ENCODE data around the gene SCN5A.

Gene SCN5A

DNA sequence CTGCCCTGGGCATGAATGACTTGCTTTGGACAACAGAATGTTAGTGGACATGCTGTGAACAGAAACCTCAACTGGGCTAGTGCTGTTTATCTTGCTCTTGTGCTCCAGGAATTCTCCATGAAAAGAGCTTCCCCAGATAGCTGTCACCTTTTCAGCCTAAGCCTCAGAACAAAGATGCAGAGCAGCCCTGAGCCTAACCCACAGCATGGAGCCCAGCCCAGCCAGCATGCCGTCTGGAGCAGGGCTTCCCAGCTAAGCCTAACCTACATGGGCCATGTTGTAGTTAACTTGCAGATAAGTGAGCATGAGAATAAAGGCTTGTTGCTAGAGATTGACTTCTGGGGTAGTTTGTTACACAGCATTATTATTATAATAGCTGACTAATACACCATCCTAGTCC, 48.9 kb downstream of the SCN5A start:
- no peak for DNase-seq (ENCODE audit: low read depth in 3 of 3)

DNA sequence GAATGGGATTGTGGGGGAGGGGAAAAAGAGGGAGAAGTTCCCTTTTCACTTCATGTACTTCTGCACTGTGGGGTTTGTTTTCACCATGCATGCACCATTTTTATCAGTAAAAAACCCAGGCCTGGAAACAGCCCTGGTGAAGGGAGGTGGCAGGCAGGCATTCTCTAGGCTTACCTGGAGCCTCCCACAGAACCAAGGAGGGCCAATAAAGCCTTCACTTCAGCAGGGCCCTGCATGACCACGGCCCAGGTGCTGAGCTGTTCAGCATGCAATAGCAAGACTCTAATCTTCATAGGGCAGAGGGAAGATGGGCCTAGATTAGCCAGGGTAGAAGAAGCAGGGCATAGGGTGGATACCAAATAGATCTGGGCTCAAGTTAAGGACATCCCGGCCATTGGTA, 49.6 kb downstream of the SCN5A start:
- no peak for DNase-seq (ENCODE audit: low read depth in 3 of 3)

DNA sequence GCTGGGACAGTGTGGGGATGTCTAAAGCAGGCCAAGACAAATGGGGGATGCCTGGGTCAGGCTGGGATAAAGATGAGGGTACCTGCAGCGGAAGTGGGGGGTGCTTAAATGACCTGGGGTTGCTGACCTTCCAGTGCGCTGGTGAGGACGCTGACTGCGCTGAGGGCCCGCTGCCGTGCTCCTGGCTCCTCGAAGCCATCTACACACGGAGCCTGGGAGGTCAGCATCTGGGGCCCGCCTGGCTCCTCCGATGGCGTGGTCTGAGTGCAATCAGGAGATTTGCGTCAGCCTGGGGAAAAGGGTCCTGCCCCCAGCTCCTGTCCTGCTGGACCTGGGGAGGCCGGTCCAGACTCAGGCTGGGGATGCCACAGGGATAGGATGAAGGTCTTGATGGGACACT, 50.7 kb downstream of the SCN5A start:
- no peak for DNase-seq (ENCODE audit: low read depth in 3 of 3)

DNA sequence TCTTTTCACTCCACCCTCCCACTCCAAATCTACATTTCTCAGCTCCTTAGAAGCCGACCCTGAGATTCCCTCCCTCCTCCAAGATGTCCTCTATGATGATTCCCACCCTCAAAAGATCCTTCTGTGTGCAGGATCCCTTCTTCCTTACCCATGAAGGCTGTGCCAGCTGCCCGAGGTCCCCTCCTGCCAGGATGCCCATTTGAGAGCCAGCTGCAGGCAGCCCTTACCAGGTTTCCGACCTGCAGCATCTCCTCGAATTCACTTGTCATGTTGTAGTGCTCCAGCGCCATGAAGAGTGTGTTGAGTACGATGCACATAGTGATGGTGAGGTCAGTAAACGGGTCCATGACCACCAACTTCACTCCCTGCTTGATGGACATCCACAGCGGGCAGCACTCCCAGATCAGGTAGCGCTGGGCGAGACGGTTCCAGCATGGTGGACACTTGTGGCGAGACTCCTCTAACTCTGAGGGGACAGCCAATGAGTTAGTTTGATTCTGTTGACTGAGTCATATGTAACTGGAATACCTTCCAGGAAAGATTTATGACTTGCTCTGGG, 51.9 kb downstream of the SCN5A start:
- DNase-seq (ENCODE audit: low read depth in 3 of 3) = no peak

DNA sequence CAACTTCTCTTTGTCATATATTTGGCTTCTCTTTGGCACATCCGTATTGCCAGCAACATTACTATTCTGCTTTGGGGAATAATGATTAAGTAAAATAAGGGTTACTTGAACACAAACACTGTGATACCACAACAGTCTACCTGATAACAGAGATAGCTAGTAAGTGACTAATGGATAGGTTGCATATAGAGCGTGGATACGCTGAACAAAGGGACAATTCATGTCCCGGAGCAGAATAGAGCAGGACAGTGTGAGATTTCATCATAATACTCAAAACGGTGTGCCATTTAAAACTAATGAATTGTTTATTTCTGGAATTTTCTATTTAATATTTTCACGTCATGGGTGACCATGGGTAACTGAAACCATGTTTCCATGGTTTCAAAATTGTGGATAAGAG, 54.1 kb downstream of the SCN5A start:
- no peak for DNase-seq (ENCODE audit: low read depth in 3 of 3)

DNA sequence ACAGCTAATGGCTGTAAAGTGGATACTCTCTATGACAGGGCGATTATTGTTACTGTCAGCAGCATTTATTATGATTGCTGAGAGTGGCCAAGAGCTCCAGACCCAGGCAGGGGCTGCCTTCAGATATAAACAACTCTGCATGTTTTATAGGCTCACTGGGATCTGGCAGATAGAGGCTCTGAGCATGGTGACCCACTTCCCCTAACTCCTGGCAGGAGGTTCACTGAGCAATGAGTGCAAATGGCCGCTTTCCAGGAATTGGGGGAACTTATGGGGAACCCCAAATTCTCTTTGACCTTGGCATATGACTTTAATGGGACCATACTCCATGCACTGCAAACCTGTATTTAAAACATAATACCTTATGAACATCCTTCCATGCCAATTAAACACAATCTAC, 59.0 kb downstream of the SCN5A start:
- DNase-seq (ENCODE audit: low read depth in 3 of 3) = no peak

DNA sequence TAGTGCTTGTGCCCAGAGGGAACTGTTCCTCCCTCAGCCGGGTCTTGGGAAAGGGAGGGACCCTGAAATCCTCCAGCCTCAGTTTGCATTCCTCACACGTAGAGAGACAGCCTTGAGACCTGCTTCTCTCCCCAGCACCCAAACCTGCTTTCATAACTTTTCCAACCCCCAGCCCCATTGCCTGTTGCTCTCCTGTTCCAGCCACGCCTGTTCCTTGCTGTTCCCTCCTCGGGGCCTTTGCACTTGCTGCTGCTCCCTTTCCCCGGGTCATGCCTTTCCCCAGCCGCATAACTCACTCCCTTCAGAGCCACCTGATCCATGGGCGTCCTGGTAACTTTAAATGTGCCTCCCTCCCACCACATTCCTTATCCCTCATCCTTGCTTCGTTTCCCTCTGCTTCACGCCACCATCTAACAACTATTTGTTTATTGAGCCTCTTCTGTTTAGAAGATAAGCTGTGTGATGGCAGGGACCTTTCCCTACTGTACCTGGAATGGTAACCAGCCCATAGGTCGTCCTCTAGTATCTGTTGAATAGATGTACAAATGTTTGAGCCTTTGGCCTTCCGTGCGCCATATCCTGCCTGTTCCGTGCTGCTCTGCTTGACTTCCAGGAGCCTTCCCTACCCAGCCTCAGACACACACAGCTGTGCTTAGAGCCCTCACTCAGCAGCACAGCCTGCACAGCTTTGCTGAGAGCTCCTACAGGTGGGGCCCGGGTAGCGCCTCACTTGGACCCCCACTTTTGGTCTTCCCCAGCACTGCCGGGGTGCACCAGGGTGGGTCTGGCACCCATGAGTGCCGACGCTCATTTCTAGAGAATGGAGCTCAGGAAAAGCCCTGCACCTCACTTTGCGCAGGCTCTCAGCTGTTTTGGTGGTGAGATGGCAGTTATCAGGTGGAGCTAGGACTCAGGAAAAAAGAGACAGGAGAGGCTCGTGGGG, 60.2 kb downstream of the SCN5A start:
- DNase-seq (ENCODE audit: low read depth in 3 of 3) = no peak

DNA sequence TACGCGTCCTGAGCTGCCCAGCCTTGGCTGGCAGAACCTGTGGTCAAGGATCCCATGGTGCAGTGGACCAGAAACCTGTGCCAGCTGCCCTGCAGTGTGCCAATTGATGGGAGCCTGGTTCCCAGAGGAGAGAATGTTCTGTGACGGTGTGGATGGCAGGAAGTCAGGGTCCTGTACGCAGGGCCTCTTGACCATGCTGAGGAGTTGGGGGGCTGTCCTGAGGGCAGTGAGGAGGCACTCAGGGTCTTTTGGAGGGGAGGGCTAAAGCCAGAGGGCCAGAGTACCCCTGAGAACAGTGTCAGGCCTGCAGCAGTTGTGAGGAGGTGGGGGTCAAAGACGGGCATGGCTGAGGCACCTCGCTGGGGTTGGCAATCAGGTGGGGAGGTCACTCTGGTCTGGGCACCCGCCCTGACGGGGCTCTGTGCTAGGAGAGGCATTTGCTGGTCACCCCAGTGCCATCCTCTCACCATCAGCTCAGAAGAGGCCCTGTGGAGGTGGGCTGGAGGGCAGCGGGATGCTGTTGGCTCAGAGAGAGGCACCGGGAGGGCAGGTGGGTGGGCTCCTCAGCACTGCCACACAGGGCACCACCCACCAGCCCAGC, 61.0 kb downstream of the SCN5A start:
- DNase-seq (ENCODE audit: low read depth in 3 of 3) = no peak

DNA sequence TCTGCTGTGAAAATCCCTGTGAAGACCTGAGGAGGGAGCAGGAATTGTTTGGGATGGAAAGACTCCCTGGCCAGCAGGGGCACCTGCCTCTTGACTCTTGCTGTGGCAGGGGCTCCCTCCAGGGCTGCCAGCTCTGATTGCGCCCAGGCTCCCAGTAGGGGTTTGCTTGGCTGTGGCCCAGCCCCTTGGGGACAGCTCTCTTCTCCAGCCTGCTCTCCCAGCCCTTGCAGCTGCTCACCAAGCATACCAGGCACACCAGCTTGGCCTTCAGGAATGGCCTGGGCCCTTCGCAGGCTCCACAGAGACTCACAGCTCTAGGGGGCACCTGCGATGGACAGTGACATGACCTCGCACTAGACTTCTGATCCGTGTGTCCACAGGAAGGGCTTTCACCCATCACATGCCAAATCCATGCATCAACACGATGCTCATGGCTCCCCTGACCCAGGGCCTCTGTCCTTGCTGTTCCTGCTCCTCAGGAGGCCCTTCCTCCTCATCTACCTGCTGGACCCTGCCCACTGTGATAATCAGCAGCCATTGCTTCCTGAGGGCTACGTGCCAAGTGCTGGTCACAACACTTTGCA, 61.8 kb downstream of the SCN5A start:
- DNase-seq (ENCODE audit: low read depth in 3 of 3) = no peak

DNA sequence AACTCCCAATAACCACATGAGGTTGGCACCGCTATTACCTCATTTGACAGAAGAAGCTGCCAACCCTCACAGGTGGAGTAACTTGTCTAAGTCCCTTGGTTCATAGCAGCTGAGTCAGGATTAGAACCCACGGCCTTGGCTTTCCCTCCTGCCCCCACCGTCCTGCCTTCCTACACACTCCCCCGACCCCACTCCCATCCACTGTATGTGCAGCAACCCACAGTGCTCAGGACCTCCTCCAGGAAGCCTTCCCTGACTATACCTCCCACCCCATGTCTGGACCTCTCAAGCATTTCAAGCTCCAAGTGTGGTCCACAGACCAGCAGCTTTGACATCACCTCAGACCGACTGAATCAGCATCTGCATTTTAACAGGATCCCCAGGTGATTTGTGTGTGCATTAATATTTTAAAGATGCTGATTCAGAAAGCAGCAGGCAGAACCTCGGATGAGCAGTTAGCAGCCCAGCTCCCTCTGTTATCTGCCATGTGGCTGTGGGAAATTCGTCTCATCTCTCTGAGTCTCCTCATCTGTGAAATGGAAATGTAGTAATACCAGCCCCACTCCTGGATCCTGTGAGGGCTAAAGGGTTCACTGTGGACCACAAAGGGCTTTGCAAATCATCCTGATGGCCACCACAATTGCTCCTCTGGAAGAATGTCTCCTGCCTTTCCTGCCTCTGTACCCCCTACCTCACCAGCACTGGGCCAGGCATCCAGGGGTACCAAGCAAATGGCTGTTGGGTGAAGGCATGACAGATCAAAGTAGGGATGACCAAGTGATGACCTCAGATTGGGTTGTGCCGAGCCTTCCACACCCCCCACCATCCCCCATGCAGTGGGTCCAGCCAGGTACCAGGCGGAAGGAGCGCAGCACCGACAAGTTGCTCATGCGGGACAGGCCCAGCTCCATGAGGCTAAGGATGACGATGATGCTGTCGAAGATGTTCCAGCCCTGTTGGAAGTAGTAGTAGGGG, 62.7 kb downstream of the SCN5A start:
- DNase-seq (ENCODE audit: low read depth in 3 of 3) = no peak

DNA sequence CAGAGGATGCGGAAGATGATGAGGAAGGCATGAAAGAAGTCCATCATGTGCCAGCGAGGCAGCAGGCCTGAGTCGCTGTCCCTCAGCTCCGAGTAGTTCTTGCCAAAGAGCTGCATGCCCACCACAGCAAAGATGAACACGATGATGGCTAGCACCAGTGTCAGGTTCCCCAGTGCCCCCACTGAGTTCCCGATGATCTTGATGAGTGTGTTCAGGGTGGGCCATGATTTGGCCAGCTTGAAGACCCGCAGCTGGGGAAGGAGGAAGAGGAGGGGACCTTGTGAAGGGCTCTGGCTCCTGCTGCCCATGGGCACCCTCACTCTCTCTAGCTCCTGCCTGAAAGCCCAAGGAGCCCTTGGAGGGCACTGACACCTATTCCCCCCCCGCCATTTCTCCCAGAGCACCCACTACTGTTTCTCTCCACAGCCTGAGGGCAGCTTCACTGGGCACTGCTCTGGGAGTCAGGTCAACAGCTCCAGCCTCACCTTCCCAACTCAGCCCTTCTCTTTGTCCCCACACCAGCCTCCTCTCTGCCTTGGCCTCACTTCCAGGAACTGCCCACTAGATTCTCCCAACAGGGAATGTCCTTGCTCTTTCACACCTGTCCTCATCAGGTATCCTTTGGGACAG, 63.6 kb downstream of the SCN5A start:
- no peak for DNase-seq (ENCODE audit: low read depth in 3 of 3)

DNA sequence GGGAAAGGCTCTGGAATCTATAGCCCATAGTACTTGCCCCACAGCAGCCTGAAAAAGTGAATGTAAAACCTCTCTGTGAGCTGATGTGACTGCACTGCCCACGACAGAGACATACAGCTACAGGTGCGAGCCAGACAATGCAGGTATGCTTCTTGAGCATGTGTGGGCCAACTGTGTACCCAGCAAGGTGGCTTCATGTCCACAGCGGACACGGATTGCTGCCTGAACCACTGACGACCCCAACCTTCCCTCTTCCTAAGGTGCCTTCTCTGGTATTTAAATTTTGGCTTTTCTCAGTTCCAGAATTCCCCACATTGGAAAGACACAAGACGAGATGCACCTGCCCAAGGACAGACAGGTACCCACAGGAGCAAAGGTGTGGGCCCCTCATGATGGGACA, 65.8 kb downstream of the SCN5A start:
- DNase-seq (ENCODE audit: low read depth in 3 of 3) = no peak

DNA sequence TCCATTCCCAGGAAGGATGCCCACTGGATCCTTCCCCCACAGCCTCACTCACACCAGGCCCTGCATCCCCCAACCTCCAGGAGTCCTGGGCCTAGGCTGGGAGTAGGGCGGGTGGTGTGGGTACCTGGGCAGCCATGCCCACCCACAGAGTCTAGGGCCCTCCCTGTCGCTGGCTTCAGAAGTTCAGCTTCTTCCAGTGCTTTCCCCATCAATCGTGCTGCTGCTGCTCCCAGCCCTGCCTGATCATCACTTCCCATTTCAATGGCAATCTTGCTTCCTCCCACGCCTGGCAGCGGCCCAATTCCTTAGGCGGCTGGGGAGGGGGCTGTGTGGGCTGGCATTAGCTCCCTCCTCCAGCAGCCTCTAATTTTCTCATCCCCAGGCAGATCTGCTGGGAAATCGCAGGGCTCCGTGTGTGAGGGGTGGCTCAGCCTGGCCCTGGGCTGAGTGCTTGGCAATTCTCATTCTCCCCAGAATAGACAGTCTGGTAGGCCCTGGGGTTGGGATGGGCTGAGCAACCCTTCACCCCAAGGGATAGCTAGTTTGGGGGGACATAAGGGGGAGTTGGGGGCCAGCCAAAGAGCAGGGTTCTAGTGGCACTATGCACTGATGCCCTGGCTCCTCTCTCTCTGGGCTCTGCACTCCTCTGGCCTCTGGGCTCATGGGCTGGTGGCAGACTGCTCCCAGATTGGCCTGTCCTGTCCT, 66.4 kb downstream of the SCN5A start:
- DNase-seq (ENCODE audit: low read depth in 3 of 3) = no peak

DNA sequence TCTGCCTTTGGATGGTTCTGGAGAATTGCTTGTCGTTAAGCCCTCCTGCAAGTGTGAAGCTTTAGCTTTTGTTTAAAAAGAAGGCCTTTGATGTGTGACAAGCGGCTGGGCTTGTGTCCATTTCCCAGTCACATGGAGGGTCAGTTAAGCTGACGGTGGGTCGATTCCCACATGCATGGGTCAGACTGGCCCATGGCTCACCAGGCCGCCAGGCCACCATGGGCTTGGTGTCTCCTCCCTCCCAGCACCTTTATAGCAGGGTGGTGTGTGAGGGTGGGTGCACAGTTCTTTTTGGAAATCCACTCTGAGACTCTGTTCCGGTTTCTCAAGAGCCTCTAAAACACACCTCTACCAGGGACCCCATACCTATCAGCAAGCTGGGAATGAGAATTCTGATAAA, 67.2 kb downstream of the SCN5A start:
- no peak for DNase-seq (ENCODE audit: low read depth in 3 of 3)

DNA sequence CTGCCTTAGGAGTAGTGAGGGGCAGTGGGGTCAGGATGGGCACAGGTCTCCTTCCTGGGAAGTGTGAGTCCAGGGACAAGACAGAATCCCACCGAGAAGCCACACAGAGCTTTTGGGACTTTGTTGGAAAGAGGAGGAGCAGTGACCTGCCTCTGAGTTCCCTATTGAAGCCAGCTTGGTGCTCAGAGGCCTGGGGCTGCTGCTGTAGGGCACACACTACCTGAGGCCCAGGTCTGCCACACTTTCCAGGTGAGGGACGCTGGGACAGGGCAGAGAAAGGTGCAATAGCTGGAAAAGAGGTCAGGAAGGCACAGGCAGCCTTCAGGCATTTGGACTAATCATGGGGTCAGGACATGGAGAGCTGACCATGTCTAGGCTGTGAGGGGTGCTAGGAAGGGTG, 67.7 kb downstream of the SCN5A start:
- no peak for DNase-seq (ENCODE audit: low read depth in 3 of 3)

DNA sequence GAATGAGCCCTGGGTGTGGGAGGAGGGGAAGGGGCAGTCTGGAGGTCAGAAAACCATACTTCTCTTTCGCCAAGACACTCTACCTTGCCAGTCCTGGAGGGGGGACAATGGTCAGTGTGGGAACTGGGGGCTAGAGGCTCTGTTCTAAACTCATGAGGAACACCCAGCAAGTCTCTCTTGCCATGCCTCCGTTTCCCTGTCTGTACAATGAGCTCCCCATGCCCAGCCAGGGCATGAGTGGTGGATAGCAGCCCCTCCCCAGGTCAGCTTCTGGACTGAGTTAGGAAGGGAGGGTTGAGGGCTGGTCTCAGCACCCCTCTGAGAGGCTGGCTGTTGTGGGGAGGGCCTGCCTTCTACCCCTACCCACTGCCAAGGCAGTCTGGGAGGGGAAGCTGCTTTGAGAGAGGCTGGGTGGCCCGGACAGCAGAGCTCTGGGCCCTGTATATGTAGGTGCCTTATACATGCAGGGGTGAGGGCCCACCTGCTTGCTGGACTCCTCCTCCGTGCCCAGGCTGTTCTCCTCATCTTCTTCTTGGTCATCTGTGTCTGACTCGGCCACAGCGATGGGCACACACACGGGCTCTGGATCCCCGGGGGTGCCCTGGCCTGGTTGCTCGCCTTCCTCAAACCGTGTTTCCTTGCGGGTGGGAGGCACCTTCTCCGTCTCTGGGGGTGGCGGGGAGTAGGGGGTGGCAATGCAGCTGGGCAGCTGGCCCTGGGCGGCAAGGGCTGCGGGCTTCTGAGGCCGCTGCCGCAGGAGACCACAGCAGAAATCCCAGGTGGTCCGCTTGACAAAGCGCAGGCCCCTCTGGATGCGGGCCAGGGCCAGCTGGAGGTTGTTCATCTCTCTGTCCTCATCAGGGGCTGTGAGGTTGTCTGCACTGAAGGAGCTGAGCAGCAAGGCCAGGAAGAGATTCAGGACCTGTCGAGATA, 68.8 kb downstream of the SCN5A start:
- DNase-seq (ENCODE audit: low read depth in 3 of 3) = no peak

DNA sequence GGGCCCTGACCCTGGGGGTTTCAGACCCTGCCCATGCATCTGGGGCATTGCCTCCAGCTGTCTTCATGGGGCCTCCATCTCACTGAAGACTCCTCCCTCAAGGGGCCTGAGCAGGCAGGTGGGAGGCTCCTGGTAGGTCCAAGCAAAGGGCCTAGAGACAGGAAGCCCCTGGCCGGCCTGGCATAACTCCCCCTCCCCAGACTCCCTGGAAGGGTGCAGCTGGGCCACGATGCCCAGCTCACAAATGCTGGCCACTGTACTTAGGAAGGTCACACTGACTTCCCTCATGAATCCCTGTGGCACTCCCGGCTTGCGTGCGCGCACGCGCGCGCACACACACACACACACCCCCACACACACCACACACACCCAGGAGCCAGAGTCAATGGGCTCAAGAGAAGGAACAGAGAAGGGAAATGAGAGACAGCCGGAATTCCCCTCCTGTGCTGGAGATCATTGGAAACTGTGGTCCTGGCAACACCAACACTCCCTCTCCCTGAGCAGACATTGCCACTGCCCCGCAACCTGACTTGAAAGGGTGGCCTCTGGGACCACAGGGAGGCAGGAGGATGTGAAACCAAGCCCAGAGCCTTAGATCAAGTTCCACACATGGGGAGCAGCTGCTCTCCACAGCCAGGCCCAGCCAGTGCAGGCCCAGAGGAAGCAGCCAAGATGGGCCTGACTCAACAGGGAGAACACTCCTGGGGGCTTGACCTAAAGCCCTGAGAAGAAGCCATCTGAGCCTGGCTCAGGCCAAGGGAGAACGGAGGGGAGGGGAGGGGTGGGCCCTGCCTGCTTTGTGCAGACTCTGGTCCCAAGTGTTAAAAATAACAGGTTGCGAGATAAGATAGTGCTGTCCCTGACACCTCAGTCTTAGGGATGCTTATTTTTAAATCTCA, 69.7 kb downstream of the SCN5A start:
- DNase-seq (ENCODE audit: low read depth in 3 of 3) = no peak

DNA sequence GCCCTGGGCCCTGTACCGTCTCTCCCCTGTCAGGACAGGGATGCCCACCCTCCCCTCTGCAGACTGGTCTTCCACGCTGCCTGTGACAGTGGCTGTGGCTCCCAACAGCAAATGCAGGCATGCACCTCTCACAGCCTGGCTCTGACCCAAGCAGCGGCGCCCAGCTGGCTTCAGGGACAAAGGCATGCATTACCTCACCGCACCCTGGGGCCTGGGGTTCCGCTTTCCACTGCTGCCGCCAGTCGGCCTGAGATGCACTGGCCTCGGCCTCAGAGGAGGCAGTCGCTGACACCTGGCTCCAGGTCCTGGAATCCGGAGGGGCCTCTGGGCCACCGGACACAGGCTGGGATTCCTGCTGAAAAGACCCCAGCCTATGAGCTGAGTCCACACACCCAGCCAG, 70.3 kb downstream of the SCN5A start:
- no peak for DNase-seq (ENCODE audit: low read depth in 3 of 3)

Measured in stimulated activated CD4-positive, alpha-beta T cell treated with anti-CD3 and anti-CD28 coated beads, TNF-alpha, amount 100 ng/mL, for 4 hours (primary cell).